Occipital lobe (tissue), 2 donors: Measurements from ENCODE around the gene ABHD5. TPM values are rescaled to one million over a fixed set of nuclear protein-coding genes. Genes with fewer than 3 reads are reported as not detected.

Source experiments
- DNase-seq: peaks from one replicate; lab custom pipeline; 2025; lab: John Stamatoyannopoulos, UW
- total RNA-seq: library from RNA; depleted of rRNA; stranded (reverse); fragments of >200 nt; gene quantifications from one replicate; pipeline ENCODE4 v1.2.3, GENCODE V29; 2014

Gene ABHD5
- total RNA-seq, 1 donor from 2014 or later: 27.8 TPM

- DNase-seq: no peak
Measured at GRCh38 chr3:43779850-43780249, 89.1 kb downstream of the ABHD5 start.

GRCh38 chr3:43782541-43782940, 91.8 kb downstream of the ABHD5 start:
- no peak for DNase-seq

Other genes starting within 250 kb of the ABHD5 start
- gene ANO10, start 68.9 kb upstream of the ABHD5 start, total RNA-seq: 47.3 TPM